DOHH2 (cell line): ENCODE measurements around the gene DLG1.

Source experiments
- CTCF ChIP-seq: fragments of 200-600 bp; sonication (generic); IDR thresholded peaks from one replicate; pipeline ENCODE4 v1.5.1; 2014; ENCODE audit warnings: antibody characterized with exemption, mild to moderate bottlenecking, low read depth, low read length; ENCODE audit not compliant: poor library complexity, severe bottlenecking
- EZH2phosphoT487 ChIP-seq: fragments of 200-600 bp; sonication (generic); IDR thresholded peaks from 2 replicates; pipeline ENCODE4 v1.6.1; 2017; ENCODE audit warnings: borderline replicate concordance, mild to moderate bottlenecking, antibody characterized with exemption, low read length, moderate library complexity, mixed read lengths

DNA sequence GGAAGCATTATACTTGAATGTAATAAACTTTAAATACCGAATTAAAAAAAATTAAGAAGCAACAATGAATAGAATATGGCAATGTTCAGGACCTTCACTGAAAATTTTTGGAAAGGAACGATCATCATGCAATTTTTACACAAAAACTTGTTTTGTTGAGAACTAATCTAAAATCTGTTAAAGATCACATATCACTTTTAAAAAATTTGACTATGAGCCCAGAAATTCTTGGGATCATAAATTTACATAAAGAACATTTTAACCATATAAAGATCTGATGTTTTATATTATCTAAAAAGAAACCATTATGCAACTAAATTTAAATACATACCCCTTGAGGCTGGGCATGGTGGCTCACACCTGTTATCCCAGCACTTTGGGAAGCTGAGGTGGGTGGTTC, 192.6 kb downstream of the DLG1 start:
- TF ChIP-seq CTCF (no peak), EZH2phosphoT487 (no peak)
